ENCODE results near the gene PPFIBP1. TPM values are rescaled to one million over a fixed set of nuclear protein-coding genes. Genes with fewer than 3 reads are reported as not detected.

Gene PPFIBP1
- total and polyA plus RNA-seq, 2 of the 13 experiments (the other 11 are each of a cell fraction or from before 2014, with no cell fraction given) = 16.2 to 21.8 TPM

DNA sequence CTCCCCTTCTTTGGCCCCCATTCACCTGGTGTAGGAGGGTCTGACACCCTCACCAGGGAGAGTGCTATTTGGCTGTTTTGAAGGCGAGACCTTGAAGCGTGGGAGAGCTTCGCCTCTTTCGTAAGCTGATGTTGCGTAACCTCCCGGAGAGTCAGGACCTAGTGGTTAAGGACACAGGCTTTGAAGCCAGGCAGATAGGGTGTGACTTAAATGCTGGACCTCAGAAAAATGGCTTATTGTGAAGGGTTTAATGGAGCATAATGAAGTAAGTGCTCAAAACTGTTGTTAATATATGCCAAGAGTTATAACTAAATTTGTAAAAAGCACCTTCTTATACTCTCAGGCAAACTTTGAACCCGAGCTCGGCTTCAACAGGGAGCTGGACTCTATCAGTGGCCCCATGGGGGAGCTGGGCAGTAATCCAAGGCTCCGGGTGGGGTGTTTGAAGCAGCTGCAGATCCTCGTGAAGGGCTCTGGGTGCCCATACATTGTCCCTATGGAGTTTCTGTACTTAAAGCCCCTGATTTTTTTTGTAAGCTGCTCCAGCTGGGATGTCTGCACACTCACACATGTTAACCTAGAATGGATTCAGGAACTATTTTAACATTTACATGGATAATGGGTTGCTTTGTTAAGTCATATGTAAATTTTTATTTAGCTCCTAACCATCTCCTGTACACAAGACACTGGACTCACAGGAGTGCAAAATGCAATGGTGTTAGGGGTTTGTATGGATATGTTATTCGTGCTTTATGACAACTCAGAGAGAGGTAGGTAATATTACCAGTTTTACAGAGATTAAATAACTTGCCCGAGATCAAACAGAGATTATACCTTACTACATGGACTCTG is 26.0 kb downstream of the PPFIBP1 start (continued):
- TF ChIP-seq ATF5 (CRISPR knock-in tag; IDR thresholded peaks at IDR 0.05; ENCODE audit: low read depth) = 0 out of 2 replicates have a peak, but pooled peaks have one; percentile 35
- peak; percentile 27; the same call in 1 of the 2 replicates for TF ChIP-seq ZNF629 (CRISPR knock-in tag; conservative IDR thresholded peaks at IDR 0.05)
- TF ChIP-seq KLF16 (CRISPR knock-in tag; IDR thresholded peaks at IDR 0.05) = peak in 1 of 2 experiments; percentile 88; a peak in 2 of 4 replicates
- TF ChIP-seq, protein P1, sequence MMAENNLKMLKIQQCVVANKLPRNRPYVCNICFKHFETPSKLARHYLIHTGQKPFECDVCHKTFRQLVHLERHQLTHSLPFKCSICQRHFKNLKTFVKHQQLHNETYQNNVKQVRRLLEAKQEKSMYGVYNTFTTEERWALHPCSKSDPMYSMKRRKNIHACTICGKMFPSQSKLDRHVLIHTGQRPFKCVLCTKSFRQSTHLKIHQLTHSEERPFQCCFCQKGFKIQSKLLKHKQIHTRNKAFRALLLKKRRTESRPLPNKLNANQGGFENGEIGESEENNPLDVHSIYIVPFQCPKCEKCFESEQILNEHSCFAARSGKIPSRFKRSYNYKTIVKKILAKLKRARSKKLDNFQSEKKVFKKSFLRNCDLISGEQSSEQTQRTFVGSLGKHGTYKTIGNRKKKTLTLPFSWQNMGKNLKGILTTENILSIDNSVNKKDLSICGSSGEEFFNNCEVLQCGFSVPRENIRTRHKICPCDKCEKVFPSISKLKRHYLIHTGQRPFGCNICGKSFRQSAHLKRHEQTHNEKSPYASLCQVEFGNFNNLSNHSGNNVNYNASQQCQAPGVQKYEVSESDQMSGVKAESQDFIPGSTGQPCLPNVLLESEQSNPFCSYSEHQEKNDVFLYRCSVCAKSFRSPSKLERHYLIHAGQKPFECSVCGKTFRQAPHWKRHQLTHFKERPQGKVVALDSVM (CRISPR knock-in tag; IDR thresholded peaks at IDR 0.05) = peak; percentile 33; the same call in 1 of the 2 replicates
- no peak for TF ChIP-seq ZNF496 (CRISPR knock-in tag; IDR thresholded peaks at IDR 0.05; ENCODE audit: insufficient replicate concordance)
- TF ChIP-seq DNMT3B (CRISPR knock-in tag; conservative IDR thresholded peaks at IDR 0.05) = peak; percentile 59; the same call in 1 of the 2 replicates
- peak; percentile 80 for TF ChIP-seq RCOR2 (CRISPR knock-in tag; IDR thresholded peaks at IDR 0.05)
- peak; percentile 98 for TF ChIP-seq HDAC2 (CRISPR knock-in tag; IDR thresholded peaks at IDR 0.05)
- TF ChIP-seq, protein P2, sequence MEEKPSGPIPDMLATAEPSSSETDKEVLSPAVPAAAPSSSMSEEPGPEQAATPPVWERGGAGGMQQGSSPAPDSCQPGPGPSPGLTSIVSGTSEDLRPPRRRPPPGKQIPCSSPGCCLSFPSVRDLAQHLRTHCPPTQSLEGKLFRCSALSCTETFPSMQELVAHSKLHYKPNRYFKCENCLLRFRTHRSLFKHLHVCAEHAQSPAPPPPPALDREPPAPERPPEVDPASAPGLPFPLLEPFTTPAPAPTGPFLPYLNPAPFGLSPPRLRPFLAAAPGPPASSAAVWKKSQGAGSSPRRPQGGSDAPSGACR (CRISPR knock-in tag; IDR thresholded peaks at IDR 0.05) = peak; percentile 91; the same call in 1 of the 2 replicates
- TF ChIP-seq ZNF567 (CRISPR knock-in tag; IDR thresholded peaks at IDR 0.05; ENCODE audit: borderline replicate concordance) = peak; percentile 88; the same call in 1 of the 2 replicates
- peak; percentile 52; the same call in 1 of the 2 replicates for TF ChIP-seq YEATS2 (CRISPR knock-in tag; IDR thresholded peaks at IDR 0.05; ENCODE audit: borderline replicate concordance)
- no peak for TF ChIP-seq KAT2B (IDR thresholded peaks at IDR 0.05; ENCODE audit: borderline replicate concordance, low read depth, low read length)
- TF ChIP-seq ZSCAN9 (CRISPR knock-in tag; IDR thresholded peaks at IDR 0.05; ENCODE audit: borderline replicate concordance) = peak; percentile 77; the same call in 1 of the 2 replicates
- peak; percentile 98 for TF ChIP-seq GATAD2A (CRISPR knock-in tag; IDR thresholded peaks at IDR 0.05)
- peak; percentile 34; the same call in 1 of the 2 replicates for TF ChIP-seq SIN3A (IDR thresholded peaks at IDR 0.05; ENCODE audit: borderline replicate concordance, low read depth, low read length)
- no peak for TF ChIP-seq HNRNPH1 (optimal IDR thresholded peaks at IDR 0.05; ENCODE audit: low read depth, low read length)
- TF ChIP-seq ZNF777 (CRISPR knock-in tag; IDR thresholded peaks at IDR 0.05) = no peak
- TF ChIP-seq ZNF510 (CRISPR knock-in tag; IDR thresholded peaks at IDR 0.05; ENCODE audit: low read depth) = peak; percentile 88; the same call in 1 of the 2 replicates
- TF ChIP-seq GATA4 (IDR thresholded peaks at IDR 0.05; ENCODE audit: borderline replicate concordance, low read depth) = peak; percentile 59; the same call in 1 of the 2 replicates
- TF ChIP-seq ZBTB38 (CRISPR knock-in tag; IDR thresholded peaks at IDR 0.05) = 0 out of 2 replicates have a peak, but pooled peaks have one; percentile 45
- no peak for TF ChIP-seq XBP1 (CRISPR knock-in tag; IDR thresholded peaks at IDR 0.05)
- TF ChIP-seq ZNF552 (CRISPR knock-in tag; IDR thresholded peaks at IDR 0.05; ENCODE audit: borderline replicate concordance) = no peak
- peak; percentile 94 for TF ChIP-seq MED1 (CRISPR knock-in tag; IDR thresholded peaks at IDR 0.05)
- TF ChIP-seq ZNF10 (CRISPR knock-in tag; IDR thresholded peaks at IDR 0.05; ENCODE audit: borderline replicate concordance, low read depth) = no peak
- TF ChIP-seq, protein P3, sequence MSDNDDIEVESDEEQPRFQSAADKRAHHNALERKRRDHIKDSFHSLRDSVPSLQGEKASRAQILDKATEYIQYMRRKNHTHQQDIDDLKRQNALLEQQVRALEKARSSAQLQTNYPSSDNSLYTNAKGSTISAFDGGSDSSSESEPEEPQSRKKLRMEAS (IDR thresholded peaks at IDR 0.05) = peak; percentile 85
- no peak for TF ChIP-seq NFE2 (CRISPR knock-in tag; IDR thresholded peaks at IDR 0.05)
